Measurements from ENCODE around the gene TMEM89. TPM values are rescaled to one million over a fixed set of nuclear protein-coding genes. Genes with fewer than 3 reads are reported as not detected.

Gene TMEM89
- polyA plus RNA-seq, 1 donor, result not detected

DNA sequence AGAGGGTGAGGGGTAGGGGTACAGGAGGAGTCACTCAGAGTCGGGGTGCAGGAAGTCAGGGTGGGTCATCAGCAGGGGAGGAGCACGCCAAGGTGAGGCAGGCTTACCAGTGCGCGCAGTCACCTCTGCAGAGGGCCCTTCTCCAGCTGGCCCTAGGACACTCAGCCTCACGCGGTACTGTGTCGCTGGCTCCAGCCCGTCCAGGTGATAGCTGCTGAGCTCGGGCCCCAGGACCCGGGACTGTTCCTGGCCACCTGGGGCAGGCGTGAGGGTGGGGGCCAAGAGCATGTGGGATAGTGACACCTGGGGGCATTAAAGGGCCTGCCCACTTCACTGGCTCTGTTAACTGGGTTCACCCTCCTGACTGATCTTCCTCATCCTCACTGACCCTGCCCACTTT lies 33.9 kb downstream of the TMEM89 start:
- no peak for DNase-seq

DNA sequence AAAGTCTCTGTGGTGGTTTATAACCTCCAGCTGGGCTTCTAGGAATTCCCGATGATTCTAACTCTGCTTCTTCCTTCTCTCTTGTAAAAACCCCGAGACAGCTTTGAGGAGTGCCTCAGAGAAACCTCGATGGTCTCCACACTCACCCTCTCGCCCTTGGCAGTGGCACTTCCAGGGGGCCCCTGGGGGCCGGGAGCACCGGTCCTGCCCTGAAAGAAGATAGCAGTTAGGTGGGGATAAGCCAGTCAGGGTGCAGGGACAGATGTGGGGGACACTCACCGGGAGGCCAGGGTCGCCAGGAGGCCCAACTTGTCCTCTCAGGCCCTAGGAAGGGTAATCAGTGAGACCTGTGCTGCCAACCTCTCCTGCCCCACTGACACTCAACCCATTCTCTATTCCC lies 36.2 kb downstream of the TMEM89 start:
- DNase-seq, result no peak

GRCh38 chr3:48584836-48585235 lies 36.7 kb downstream of the TMEM89 start:
- DNase-seq, result no peak

GRCh38 chr3:48581621-48582481 lies 39.7 kb downstream of the TMEM89 start:
- no peak for DNase-seq

- no peak for DNase-seq
These were observed 44.9 kb downstream of the TMEM89 start for GRCh38 chr3:48576647-48577046.

- no peak for DNase-seq
These were observed 46.2 kb downstream of the TMEM89 start for GRCh38 chr3:48575366-48575765.

- no peak for DNase-seq
These were observed 47.5 kb downstream of the TMEM89 start for GRCh38 chr3:48573973-48574585.

- DNase-seq, result no peak
These were observed 49.1 kb downstream of the TMEM89 start for GRCh38 chr3:48572517-48572916.

GRCh38 chr3:48571938-48572337 lies 49.6 kb downstream of the TMEM89 start:
- DNase-seq, result no peak

Other genes starting within 250 kb of the TMEM89 start
- gene FBXW12, start 249.6 kb downstream of the TMEM89 start, polyA plus RNA-seq (ENCODE audit: insufficient read length), result 0.73 TPM
- 222 TPM for gene PLXNB1, start 191.7 kb downstream of the TMEM89 start, polyA plus RNA-seq (ENCODE audit: insufficient read length)
- 24.6 TPM for gene CCDC51, start 181.7 kb downstream of the TMEM89 start, polyA plus RNA-seq (ENCODE audit: insufficient read length)
- gene TMA7, start 181.5 kb downstream of the TMEM89 start, polyA plus RNA-seq (ENCODE audit: insufficient read length), result 240 TPM
- 15.7 TPM for gene ATRIP, start 175.0 kb downstream of the TMEM89 start, polyA plus RNA-seq (ENCODE audit: insufficient read length)
- gene SHISA5, start 117.6 kb downstream of the TMEM89 start, polyA plus RNA-seq (ENCODE audit: insufficient read length), result 90.9 TPM
- gene PFKFB4, start 65.0 kb downstream of the TMEM89 start, polyA plus RNA-seq (ENCODE audit: insufficient read length), result 4.3 TPM
- gene UCN2, start 58.0 kb downstream of the TMEM89 start, polyA plus RNA-seq (ENCODE audit: insufficient read length), result 0.37 TPM
- gene COL7A1, start 26.4 kb downstream of the TMEM89 start, polyA plus RNA-seq (ENCODE audit: insufficient read length), result 21.6 TPM
- gene UQCRC1, start 12.1 kb downstream of the TMEM89 start, polyA plus RNA-seq (ENCODE audit: insufficient read length), result 269 TPM
- 31.8 TPM for gene SLC26A6, start 13.7 kb upstream of the TMEM89 start, polyA plus RNA-seq (ENCODE audit: insufficient read length)
- gene CELSR3, start 41.1 kb upstream of the TMEM89 start, polyA plus RNA-seq (ENCODE audit: insufficient read length), result 1.1 TPM
- gene NCKIPSD, start 64.1 kb upstream of the TMEM89 start, polyA plus RNA-seq (ENCODE audit: insufficient read length), result 16.2 TPM
- 241 TPM for gene IP6K2, start 95.5 kb upstream of the TMEM89 start, polyA plus RNA-seq (ENCODE audit: insufficient read length)
- gene PRKAR2A, start 226.1 kb upstream of the TMEM89 start, polyA plus RNA-seq (ENCODE audit: insufficient read length), result 47.8 TPM